ENCODE results near the gene PRICKLE2.

PRICKLE2 gene

GRCh38 chr3:64074060-64074459 is 151.2 kb downstream of the PRICKLE2 start:
- no peak for DNase-seq (ENCODE audit: low read depth)

- DNase-seq (ENCODE audit: low read depth), result no peak
Measured at GRCh38 chr3:64073158-64073761, 152.0 kb downstream of the PRICKLE2 start.

GRCh38 chr3:64072126-64072525 is 153.1 kb downstream of the PRICKLE2 start:
- no peak for DNase-seq (ENCODE audit: low read depth)

DNA sequence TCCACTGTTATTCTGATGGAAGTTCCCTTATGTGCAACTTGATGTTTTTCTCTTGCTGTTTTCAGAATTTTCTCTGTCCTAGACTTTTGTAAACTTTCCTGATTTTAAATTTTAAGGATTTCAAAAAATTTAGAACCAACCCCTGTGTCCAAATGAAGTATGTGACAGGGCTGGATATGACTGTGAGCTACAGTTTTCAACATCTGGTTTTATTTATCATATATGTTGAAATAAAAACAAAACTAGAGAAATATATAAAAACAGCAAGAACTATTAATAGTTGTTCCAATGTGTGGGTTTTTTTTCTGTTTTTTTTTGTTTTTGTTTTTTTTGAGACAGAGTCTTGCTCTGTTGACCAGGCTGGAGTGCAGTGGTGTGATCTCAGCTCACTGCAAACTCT is 154.6 kb downstream of the PRICKLE2 start:
- DNase-seq (ENCODE audit: low read depth), result no peak

DNA sequence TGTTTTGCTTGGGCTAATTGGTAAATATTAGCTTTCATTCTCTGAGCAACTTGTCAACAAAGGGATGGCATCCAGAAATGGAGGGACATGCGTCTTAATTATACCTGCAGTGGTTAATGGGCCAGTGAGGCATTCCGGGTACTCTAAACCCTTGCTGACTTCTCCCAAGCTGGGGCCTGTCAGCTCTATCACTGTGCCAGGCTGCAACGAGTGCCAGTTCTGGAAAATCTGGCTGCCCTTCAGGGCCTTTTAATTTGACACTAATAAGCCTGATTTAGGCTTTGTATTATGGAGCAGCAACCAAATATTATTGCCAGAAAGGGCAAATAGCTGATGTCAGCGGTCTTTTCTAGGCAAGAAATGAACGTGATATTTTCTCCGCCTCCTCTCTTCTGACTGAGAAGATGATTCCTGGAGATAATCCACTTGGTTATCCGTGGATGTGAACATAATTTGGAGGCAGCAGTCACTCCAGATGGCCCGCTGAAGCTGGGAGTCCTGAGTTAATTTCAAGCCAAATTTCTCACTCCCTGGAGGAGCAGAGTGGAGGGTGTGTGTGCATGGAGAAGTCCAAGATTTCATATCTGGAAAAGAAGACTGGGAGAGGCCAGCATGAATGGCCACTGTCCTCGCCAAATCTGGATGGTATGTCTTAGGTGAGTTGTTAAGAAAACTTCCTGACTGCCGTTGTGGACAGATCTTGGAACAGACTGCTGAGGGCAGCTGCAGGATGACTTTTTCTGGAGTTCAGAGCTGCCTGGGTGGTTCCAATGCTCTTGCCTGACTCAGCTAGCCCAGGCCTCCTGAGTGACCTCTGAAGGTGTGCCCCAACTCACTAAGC is 157.5 kb downstream of the PRICKLE2 start:
- DNase-seq (ENCODE audit: low read depth), result no peak

- no peak for DNase-seq (ENCODE audit: low read depth)
Measured at GRCh38 chr3:64064804-64065203, 160.5 kb downstream of the PRICKLE2 start.

GRCh38 chr3:64063983-64064438 is 161.3 kb downstream of the PRICKLE2 start:
- no peak for DNase-seq (ENCODE audit: low read depth)

GRCh38 chr3:64063207-64063982 is 161.9 kb downstream of the PRICKLE2 start:
- no peak for DNase-seq (ENCODE audit: low read depth)

GRCh38 chr3:64061628-64062027 is 163.6 kb downstream of the PRICKLE2 start:
- no peak for DNase-seq (ENCODE audit: low read depth)

DNA sequence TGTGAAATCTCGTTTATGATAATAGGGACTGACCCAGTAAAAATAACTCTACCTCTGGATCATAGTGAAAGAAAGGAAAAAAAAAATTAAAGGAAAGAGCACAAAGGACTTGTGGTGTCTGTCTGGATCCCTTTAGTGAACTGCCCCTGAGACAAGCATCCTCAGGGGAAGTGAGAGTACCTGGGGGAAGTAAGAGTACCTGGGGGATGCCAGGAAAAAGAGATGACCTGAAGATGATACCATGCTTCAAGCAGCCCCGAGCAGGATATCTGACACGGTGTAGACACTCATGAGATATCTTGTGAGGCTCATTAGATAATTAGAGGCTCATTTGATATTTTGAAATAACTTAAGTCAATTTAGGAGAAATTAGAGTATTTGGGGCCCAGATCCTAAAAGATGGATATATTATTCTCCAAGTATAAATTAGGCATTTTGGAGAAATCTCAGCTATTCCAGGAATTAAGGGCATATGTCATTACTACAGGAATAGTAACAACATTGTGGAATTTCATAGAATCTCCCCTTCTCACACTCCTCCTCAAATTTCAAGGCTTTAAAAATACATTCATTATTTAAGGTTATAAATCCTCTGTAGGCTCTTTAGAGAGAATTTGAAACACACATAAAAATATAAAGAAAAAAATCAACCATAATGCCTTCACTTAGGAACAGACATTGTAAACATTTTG is 165.6 kb downstream of the PRICKLE2 start:
- no peak for DNase-seq (ENCODE audit: low read depth)

DNA sequence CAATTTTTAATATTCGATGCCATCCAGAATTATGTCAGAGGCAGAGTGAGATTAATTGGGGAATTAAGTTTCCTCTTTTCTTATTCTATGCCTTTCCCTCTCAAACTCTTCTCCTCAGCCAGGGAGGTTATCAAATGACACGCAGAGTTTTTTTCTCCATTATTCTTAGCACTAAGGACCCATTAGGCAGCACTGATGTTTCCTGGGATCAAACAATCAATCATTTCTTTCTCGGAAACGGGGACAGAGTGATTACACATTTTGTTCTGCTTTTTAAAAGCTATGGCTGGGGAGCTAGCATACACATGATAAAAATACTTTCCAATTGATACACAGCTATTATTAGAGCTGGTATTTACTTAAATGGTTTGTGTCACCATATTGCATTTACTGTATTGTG is 166.7 kb downstream of the PRICKLE2 start:
- no peak for DNase-seq (ENCODE audit: low read depth)

DNA sequence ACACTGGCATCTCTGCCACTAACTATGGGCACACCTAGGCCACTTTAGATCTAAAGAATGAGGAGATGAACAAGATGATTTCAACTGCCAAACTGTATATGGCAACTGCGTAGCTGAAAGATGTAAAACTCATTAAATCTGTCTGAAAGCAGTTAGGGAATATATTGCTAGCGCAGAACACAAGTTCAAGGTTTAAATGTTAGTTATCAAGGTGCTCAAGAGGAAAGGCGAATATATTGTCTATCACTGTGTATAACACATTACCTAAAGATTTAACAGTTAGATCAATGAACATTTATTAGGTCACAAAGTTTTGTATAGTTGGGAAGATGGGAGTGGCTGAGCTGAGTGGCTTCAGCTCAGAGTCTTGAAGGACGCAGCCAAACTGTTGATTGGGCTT is 168.0 kb downstream of the PRICKLE2 start:
- no peak for DNase-seq (ENCODE audit: low read depth)

DNA sequence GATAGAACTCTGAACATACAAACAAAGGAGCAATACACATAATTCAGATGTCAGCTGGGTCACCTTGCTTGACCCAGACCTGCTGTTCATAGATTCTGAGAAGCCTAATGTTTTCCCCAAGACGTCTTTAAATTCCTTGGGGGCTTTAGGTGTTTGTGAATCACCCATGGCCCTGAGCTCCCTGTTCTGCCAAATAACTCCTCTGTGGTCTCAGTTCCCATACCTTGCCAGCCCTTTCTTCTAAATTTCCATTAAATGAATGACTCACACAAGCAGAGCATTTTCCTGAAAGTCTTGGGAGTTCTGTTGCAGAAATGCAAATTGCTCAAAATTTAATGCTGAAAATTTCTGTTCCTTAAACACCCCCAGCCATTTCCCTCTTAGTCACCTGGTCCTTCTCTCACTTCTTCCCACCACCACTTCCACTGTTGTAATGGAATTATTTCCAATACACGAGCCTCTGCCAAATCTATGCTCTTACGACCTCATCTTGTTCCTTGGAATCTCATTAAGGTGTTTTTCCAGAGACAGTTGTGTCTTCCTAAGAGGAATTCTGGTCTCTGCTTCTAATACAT is 168.6 kb downstream of the PRICKLE2 start:
- no peak for DNase-seq (ENCODE audit: low read depth)

- DNase-seq (ENCODE audit: low read depth), result no peak
Measured at GRCh38 chr3:64055076-64055475, 170.2 kb downstream of the PRICKLE2 start.

- no peak for DNase-seq (ENCODE audit: low read depth)
Measured at GRCh38 chr3:64054488-64054887, 170.8 kb downstream of the PRICKLE2 start.

DNA sequence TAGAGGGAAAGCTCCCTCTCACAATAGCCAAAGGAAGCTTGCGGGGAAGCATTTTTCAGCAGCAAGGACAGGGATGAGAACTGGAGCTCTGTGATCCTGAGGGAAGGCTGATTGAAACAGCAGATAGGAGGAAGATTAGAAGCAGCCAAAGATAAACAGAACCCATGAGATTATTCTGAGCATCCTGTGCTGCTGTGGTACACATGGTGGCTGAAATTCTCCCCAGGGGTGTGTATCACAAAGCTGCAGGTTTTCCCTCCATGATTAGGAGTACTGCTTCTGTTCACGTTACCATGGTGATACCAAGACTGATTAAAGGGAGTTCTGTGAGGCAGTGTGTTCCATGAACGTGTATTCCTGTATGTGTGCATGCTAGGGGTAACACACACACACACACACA is 171.7 kb downstream of the PRICKLE2 start:
- DNase-seq (ENCODE audit: low read depth), result no peak

DNA sequence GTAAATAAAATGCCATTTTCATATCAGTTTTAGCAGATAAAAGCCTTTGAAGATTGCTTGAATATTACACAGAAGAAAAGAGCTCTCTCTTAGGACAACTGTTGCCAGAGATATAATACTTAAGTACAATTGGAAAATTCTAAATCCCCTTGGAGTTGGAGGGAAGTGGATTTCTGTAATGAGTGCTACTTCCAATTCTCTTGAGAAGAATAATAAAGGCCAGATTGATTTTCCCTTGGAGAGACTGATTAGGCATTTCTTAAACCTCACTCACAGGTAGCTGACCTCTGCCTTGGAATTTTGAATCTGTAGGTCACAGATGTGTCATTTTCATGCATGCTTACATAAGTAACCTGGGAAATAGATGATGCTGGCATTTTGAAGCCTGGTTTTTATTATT is 172.1 kb downstream of the PRICKLE2 start:
- DNase-seq (ENCODE audit: low read depth), result no peak

DNA sequence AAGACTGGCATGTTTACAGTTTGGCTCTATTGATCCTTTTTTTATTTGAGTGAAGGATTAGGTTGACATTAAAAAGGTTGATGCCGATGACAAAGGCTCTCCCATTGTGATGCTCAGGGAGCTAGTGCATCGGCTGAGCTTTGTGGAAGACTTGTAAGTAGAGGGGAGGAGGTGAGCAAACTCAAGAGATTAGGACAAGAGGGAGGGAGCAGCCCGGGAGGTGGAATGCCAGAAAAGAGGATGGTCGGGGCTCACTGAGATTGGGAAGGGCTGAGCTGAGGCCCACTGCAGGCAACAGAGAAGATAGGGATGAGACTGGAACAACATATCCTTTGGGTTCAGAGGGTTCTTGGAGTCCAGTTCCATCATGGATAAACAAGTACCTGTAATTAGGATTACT is 175.4 kb downstream of the PRICKLE2 start:
- no peak for DNase-seq (ENCODE audit: low read depth)

DNA sequence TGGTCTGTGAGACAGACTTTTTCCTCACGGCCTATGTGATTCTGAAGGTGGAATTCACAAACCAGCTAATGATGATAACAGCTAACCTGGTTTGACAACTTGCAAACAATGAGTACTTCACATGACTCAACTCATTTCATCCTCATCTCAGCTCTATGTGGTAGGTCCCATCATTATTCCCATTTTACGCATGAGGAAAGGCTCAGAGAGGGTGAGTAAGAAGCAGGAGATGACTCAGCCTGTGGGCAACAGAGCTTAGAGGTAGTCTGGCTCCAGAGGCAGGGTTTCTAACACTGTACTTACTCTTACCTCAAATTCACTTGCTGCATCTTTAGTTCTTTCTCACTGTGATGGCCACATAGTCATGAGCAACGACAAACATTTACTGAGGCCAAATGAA is 176.1 kb downstream of the PRICKLE2 start:
- DNase-seq (ENCODE audit: low read depth), result no peak

GRCh38 chr3:64048631-64049061 is 176.6 kb downstream of the PRICKLE2 start:
- no peak for DNase-seq (ENCODE audit: low read depth)

- DNase-seq (ENCODE audit: low read depth), result no peak
Measured at GRCh38 chr3:64047787-64048186, 177.5 kb downstream of the PRICKLE2 start.

Measured in stimulated activated CD4-positive, alpha-beta T cell treated with anti-CD3 and anti-CD28 coated beads, Interleukin-2, amount 100 ng/mL, for 4 hours (primary cell).